SU-DHL-6 (cell line): ENCODE data around the gene AGFG1.

Experiments used
- EZH2phosphoT487 ChIP-seq: fragments of 200-600 bp; sonication (generic), shearing (Covaris generic); conservative IDR thresholded peaks from 2 replicates; pipeline ENCODE4 v1.6.1; 2018; ENCODE audit warnings: mild to moderate bottlenecking, antibody characterized with exemption, low read length, moderate library complexity, mixed read lengths
- TF ChIP-seq, protein P1 (sequence below): fragments of 200-600 bp; sonication (generic); IDR thresholded peaks from one replicate; pipeline ENCODE4 v1.5.1; 2017; ENCODE audit warnings: antibody characterized with exemption, mild to moderate bottlenecking, low read length, moderate library complexity; ENCODE audit not compliant: insufficient read depth, poor library complexity, severe bottlenecking

DNA sequence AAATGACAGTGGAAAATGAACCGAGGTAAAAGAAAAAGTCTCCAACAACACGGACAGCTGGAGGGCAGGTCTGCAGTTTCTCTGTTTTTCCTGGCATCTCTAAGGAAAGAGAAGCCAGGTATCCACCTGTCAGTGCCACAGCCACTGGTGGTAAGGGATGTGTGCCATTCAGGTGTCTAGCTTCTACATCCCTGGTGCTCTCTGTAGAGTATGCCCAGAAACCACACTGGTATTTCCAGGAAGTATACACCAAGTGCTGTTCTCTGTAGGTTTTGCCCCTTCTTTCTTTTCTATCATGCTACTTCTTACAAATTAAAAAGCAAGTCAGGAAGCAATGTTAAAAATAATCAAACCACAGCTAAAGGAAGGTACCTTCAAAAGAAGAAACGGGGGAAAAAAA, 7.6 kb upstream of the AGFG1 start:
- TF ChIP-seq, protein P1, sequence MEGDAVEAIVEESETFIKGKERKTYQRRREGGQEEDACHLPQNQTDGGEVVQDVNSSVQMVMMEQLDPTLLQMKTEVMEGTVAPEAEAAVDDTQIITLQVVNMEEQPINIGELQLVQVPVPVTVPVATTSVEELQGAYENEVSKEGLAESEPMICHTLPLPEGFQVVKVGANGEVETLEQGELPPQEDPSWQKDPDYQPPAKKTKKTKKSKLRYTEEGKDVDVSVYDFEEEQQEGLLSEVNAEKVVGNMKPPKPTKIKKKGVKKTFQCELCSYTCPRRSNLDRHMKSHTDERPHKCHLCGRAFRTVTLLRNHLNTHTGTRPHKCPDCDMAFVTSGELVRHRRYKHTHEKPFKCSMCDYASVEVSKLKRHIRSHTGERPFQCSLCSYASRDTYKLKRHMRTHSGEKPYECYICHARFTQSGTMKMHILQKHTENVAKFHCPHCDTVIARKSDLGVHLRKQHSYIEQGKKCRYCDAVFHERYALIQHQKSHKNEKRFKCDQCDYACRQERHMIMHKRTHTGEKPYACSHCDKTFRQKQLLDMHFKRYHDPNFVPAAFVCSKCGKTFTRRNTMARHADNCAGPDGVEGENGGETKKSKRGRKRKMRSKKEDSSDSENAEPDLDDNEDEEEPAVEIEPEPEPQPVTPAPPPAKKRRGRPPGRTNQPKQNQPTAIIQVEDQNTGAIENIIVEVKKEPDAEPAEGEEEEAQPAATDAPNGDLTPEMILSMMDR, result no peak
- TF ChIP-seq EZH2phosphoT487, result no peak
